SK-N-SH treated with all-trans-retinoic acid at 6 μM for 48 hours (cell line): ENCODE measurements around the gene BTLA.

ENCODE experiments used
- ARNTL ChIP-seq: fragments of 450-650 bp; formaldehyde crosslinking; IDR thresholded peaks from 2 replicates; pipeline ENCODE4 v1.5.0; 2020; ENCODE audit warnings: low read depth, mild to moderate bottlenecking, moderate library complexity, borderline replicate concordance
- BACH2 ChIP-seq: fragments of 250-450 bp; sonication (Bioruptor Pico); IDR thresholded peaks from 2 replicates; pipeline ENCODE4 v1.9.0; 2021; ENCODE audit warnings: mild to moderate bottlenecking, borderline replicate concordance
- CREB5 ChIP-seq: fragments of 250-450 bp; sonication (Bioruptor Pico); IDR thresholded peaks from 2 replicates; pipeline ENCODE4 v1.5.1; 2020; ENCODE audit warnings: low read depth, mild to moderate bottlenecking, moderate library complexity
- CSDC2 ChIP-seq: fragments of 250-450 bp; sonication (Bioruptor Pico); IDR thresholded peaks from 2 replicates; pipeline ENCODE4 v1.5.0; 2020; ENCODE audit warnings: mild to moderate bottlenecking, moderate library complexity
- ESRRG ChIP-seq: fragments of 250-450 bp; sonication (Bioruptor Pico); IDR thresholded peaks from 2 replicates; pipeline ENCODE4 v1.6.1; 2021; ENCODE audit warnings: mild to moderate bottlenecking
- ISL1 ChIP-seq: fragments of 250-450 bp; sonication (Bioruptor Pico); IDR thresholded peaks from 2 replicates; pipeline ENCODE4 v2.1.2; 2022; ENCODE audit warnings: mild to moderate bottlenecking, moderate library complexity
- PATZ1 ChIP-seq: fragments of 250-450 bp; sonication (Bioruptor Pico); IDR thresholded peaks from 2 replicates; pipeline ENCODE4 v1.8.0; 2020; ENCODE audit warnings: mild to moderate bottlenecking, moderate library complexity, borderline replicate concordance
- ZFP30 ChIP-seq: fragments of 450-650 bp; formaldehyde crosslinking; IDR thresholded peaks from 2 replicates; pipeline ENCODE4 v1.5.0; 2022; ENCODE audit warnings: mild to moderate bottlenecking, moderate library complexity
- ZNF70 ChIP-seq: fragments of 450-650 bp; formaldehyde crosslinking; IDR thresholded peaks from 2 replicates; pipeline ENCODE4 v1.5.0; 2020; ENCODE audit warnings: mild to moderate bottlenecking, moderate library complexity

- TF ChIP-seq PATZ1 (CRISPR knock-in tag) (no peak), CSDC2 (no peak), CREB5 (CRISPR knock-in tag) (no peak), ISL1 (CRISPR knock-in tag) (no peak), ZNF70 (CRISPR knock-in tag) (no peak), BACH2 (CRISPR knock-in tag) (no peak), ARNTL (CRISPR knock-in tag) (no peak), ZFP30 (CRISPR knock-in tag) (no peak), ESRRG (CRISPR knock-in tag) (no peak)
Observed at GRCh38 chr3:112504123-112504522, 4.9 kb upstream of the BTLA start.
